ENCODE results near the gene GP1BB.

GP1BB gene

GRCh38 chr22:19734163-19734562, 10.8 kb downstream of the GP1BB start:
- no peak for TF ChIP-seq CTCF (IDR thresholded peaks at IDR 0.05; ENCODE audit: control insufficient read depth, extremely low read depth, insufficient read depth)
- no peak for DNase-seq (ENCODE audit: low read depth)
- H3K4me3 ChIP-seq (ENCODE audit: low read depth, low read length), result no peak overlapping the region

GRCh38 chr22:19734837-19735382, 11.6 kb downstream of the GP1BB start:
- no peak overlapping the region for H3K4me3 ChIP-seq (ENCODE audit: low read depth, low read length)
- TF ChIP-seq CTCF (IDR thresholded peaks at IDR 0.05; ENCODE audit: control insufficient read depth, extremely low read depth, insufficient read depth), result no peak
- no peak for DNase-seq (ENCODE audit: low read depth)

GRCh38 chr22:19735665-19736510, 12.5 kb downstream of the GP1BB start:
- TF ChIP-seq CTCF (IDR thresholded peaks at IDR 0.05; ENCODE audit: control insufficient read depth, extremely low read depth, insufficient read depth), result no peak
- DNase-seq (ENCODE audit: low read depth), result no peak
- no peak overlapping the region for H3K4me3 ChIP-seq (ENCODE audit: low read depth, low read length)

- DNase-seq (ENCODE audit: low read depth), result no peak
- no peak overlapping the region for H3K4me3 ChIP-seq (ENCODE audit: low read depth, low read length)
- TF ChIP-seq CTCF (IDR thresholded peaks at IDR 0.05; ENCODE audit: control insufficient read depth, extremely low read depth, insufficient read depth), result no peak
Observed at GRCh38 chr22:19737846-19738663, 14.7 kb downstream of the GP1BB start.

DNA sequence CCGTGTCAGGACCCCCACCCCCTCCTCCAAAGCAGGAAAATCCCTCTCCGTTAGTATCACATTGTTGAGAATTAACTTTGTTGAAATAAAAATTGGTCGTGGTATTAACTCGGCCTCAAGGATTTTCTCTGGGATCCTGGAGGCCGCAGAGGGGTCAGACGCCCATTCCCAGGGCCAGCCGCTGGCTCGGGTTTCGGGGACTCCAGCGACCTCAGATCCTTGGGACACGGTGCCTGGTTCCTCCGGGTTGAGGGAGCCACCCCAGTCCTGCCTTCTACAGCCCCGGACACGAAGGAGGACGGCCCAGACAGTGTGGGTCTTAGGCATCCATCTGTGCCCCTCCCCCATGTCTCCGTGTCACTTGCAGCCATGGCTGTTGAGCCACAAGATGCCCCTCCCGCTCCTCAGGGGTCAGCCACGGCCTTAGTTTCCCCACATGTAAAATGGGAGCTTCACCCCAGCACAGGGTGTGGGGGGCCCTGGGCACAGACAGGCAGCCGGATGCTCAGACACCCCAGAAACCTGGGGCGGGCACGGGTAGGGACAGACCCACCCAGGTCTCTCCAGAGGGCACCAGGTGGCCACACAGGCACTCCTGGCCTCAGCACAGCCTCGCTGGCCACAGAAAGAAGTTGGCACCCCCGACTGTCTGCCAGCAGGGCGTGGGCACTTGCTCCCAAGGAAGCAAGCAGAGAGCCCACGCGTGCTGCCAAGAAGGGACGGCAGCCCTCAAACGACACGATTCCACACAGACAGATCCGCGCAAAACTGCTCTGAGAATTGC, 15.5 kb downstream of the GP1BB start:
- H3K4me3 ChIP-seq (ENCODE audit: low read depth, low read length), result no peak overlapping the region
- DNase-seq (ENCODE audit: low read depth), result no peak
- TF ChIP-seq CTCF (IDR thresholded peaks at IDR 0.05; ENCODE audit: control insufficient read depth, extremely low read depth, insufficient read depth), result no peak

GRCh38 chr22:19739448-19739895, 16.1 kb downstream of the GP1BB start:
- DNase-seq (ENCODE audit: low read depth), result no peak
- no peak overlapping the region for H3K4me3 ChIP-seq (ENCODE audit: low read depth, low read length)
- TF ChIP-seq CTCF (IDR thresholded peaks at IDR 0.05; ENCODE audit: control insufficient read depth, extremely low read depth, insufficient read depth), result no peak
